ENCODE data around the gene PCDHGC3. TPM values are rescaled to one million over a fixed set of nuclear protein-coding genes. Genes with fewer than 3 reads are reported as not detected.

Gene PCDHGC3
- total and polyA plus RNA-seq, 3 experiments from 2014 or later: 0.11 to 0.15 TPM; not detected in 1

- Mint-ChIP-seq H3K27ac (no peak overlapping the region), H3K36me3 (no peaks in the 10 kb centered on the region), H3K4me3 (no peak overlapping the region), H3K9me3 (peaks cover 0 to 26% (median 22%) of the 10 kb centered on the region in 5 donors), H3K27me3 (peaks cover 32 to 47% of the 10 kb centered on the region in 2 donors), H3K4me1 (no peaks in the 10 kb centered on the region)
- ChIA-PET POLR2A (no interaction called here), CTCF (no interaction called here)
- Histone ChIP-seq H3K36me3 (ENCODE audit: insufficient read depth, low read length) (no peaks in the 10 kb centered on the region), H3K4me3 (ENCODE audit: low read length) (no peak overlapping the region), H3K27ac (ENCODE audit: low read depth, low read length) (no peak overlapping the region), H3K9me3 (ENCODE audit: low read length) (no peaks in the 10 kb centered on the region), H3K4me1 (ENCODE audit: insufficient read depth, low read length) (no peaks in the 10 kb centered on the region), H3K27me3 (ENCODE audit: insufficient read depth, low read length, poor library complexity, severe bottlenecking) (no peaks in the 10 kb centered on the region)
- DNase-seq: no peak
These were observed 38.5 kb upstream of the PCDHGC3 start for GRCh38 chr5:141437221-141437620.

GRCh38 chr5:141439411-141440141, 36.2 kb upstream of the PCDHGC3 start:
- Histone ChIP-seq H3K27ac (ENCODE audit: low read depth, low read length) (no peak overlapping the region), H3K4me1 (ENCODE audit: insufficient read depth, low read length) (no peaks in the 10 kb centered on the region), H3K4me3 (ENCODE audit: low read length) (no peak overlapping the region), H3K27me3 (ENCODE audit: insufficient read depth, low read length, poor library complexity, severe bottlenecking) (no peaks in the 10 kb centered on the region), H3K9me3 (ENCODE audit: low read length) (no peaks in the 10 kb centered on the region), H3K36me3 (ENCODE audit: insufficient read depth, low read length) (no peaks in the 10 kb centered on the region)
- Mint-ChIP-seq H3K9me3 (peaks cover 0 to 12% (median 6%) of the 10 kb centered on the region in 5 donors), H3K27me3 (peaks cover 17 to 31% of the 10 kb centered on the region in 2 donors), H3K27ac (no peak overlapping the region), H3K4me1 (no peaks in the 10 kb centered on the region), H3K4me3 (no peak overlapping the region), H3K36me3 (no peaks in the 10 kb centered on the region)
- ChIA-PET POLR2A (no interaction called here), CTCF (no interaction called here)
- no peak for DNase-seq

- CTCF ChIA-PET: no interaction called here
- no peak overlapping the region for H3K27ac ChIP-seq (ENCODE audit: low read depth, low read length)
- POLR2A ChIA-PET: no interaction called here
- no peaks in the 10 kb centered on the region for H3K4me1 ChIP-seq (ENCODE audit: insufficient read depth, low read length)
- no peaks in the 10 kb centered on the region for H3K9me3 ChIP-seq (ENCODE audit: low read length)
- no peaks in the 10 kb centered on the region for H3K27me3 ChIP-seq (ENCODE audit: insufficient read depth, low read length, poor library complexity, severe bottlenecking)
- DNase-seq: no peak
- H3K4me3 ChIP-seq (ENCODE audit: low read length): no peak overlapping the region
- H3K4me1 Mint-ChIP-seq: no peaks in the 10 kb centered on the region
- peaks cover 0 to 12% (median 6%) of the 10 kb centered on the region in 5 donors for H3K9me3 Mint-ChIP-seq
- H3K4me3 Mint-ChIP-seq: no peak overlapping the region
- no peaks in the 10 kb centered on the region for H3K36me3 ChIP-seq (ENCODE audit: insufficient read depth, low read length)
- H3K27me3 Mint-ChIP-seq: peaks cover 15 to 25% of the 10 kb centered on the region in 2 donors
- H3K27ac Mint-ChIP-seq: no peak overlapping the region
- H3K36me3 Mint-ChIP-seq: no peaks in the 10 kb centered on the region
These were observed 35.4 kb upstream of the PCDHGC3 start for GRCh38 chr5:141440341-141440740.

DNA sequence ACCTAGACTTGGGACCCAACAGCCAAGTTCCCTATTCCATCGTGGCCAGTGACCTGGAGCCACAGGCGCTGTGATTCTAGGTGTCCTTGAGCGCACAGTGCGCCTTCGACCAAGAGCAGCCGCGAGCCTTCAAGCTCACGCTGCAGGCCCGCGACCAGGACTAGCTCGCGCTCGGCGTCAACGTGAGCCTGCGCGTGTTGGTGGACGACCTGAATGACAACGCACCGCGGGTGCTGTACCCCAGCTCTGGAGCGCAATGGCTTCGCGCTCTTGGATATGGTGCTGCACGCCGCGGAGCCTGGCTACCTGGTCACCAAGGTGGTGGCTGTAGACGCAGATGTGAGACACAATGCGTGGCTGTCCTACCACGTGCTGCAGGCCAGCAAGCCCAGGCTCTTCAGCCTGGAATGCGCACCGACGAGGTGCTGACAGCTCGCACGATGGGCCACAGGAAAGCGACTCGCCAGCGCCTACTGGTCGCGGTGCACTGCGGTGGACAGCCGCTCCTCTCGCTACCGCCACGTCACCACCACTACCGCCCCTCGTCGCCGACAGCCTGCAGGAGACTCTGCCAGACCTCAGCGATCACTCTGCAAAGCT, 34.1 kb upstream of the PCDHGC3 start:
- CTCF ChIA-PET: no interaction called here
- DNase-seq: no peak
- Mint-ChIP-seq H3K4me1 (no peaks in the 10 kb centered on the region), H3K27ac (no peak overlapping the region), H3K27me3 (peaks cover 12 to 26% of the 10 kb centered on the region in 2 donors), H3K9me3 (peaks cover 0 to 12% (median 6%) of the 10 kb centered on the region in 5 donors), H3K4me3 (no peak overlapping the region), H3K36me3 (no peaks in the 10 kb centered on the region)
- Histone ChIP-seq H3K4me3 (ENCODE audit: low read length) (no peak overlapping the region), H3K27me3 (ENCODE audit: insufficient read depth, low read length, poor library complexity, severe bottlenecking) (no peaks in the 10 kb centered on the region), H3K9me3 (ENCODE audit: low read length) (no peaks in the 10 kb centered on the region), H3K4me1 (ENCODE audit: insufficient read depth, low read length) (no peaks in the 10 kb centered on the region), H3K36me3 (ENCODE audit: insufficient read depth, low read length) (no peaks in the 10 kb centered on the region), H3K27ac (ENCODE audit: low read depth, low read length) (no peak overlapping the region)
- POLR2A ChIA-PET: no interaction called here

- Mint-ChIP-seq H3K36me3 (peaks cover 0 to 4% (median 0%) of the 10 kb centered on the region in 3 donors), H3K4me1 (no peaks in the 10 kb centered on the region), H3K9me3 (peaks cover 5 to 13% (median 12%) of the 10 kb centered on the region in 5 donors), H3K27me3 (peaks cover 13 to 25% of the 10 kb centered on the region in 2 donors), H3K27ac (no peak overlapping the region), H3K4me3 (no peak overlapping the region)
- DNase-seq: no peak
- Histone ChIP-seq H3K36me3 (ENCODE audit: insufficient read depth, low read length) (no peaks in the 10 kb centered on the region), H3K4me3 (ENCODE audit: low read length) (no peak overlapping the region), H3K27ac (ENCODE audit: low read depth, low read length) (no peak overlapping the region), H3K27me3 (ENCODE audit: insufficient read depth, low read length, poor library complexity, severe bottlenecking) (no peaks in the 10 kb centered on the region), H3K9me3 (ENCODE audit: low read length) (no peaks in the 10 kb centered on the region), H3K4me1 (ENCODE audit: insufficient read depth, low read length) (no peaks in the 10 kb centered on the region)
- ChIA-PET CTCF (no interaction called here), POLR2A (no interaction called here)
These were observed 10.4 kb upstream of the PCDHGC3 start for GRCh38 chr5:141465351-141465750.

DNA sequence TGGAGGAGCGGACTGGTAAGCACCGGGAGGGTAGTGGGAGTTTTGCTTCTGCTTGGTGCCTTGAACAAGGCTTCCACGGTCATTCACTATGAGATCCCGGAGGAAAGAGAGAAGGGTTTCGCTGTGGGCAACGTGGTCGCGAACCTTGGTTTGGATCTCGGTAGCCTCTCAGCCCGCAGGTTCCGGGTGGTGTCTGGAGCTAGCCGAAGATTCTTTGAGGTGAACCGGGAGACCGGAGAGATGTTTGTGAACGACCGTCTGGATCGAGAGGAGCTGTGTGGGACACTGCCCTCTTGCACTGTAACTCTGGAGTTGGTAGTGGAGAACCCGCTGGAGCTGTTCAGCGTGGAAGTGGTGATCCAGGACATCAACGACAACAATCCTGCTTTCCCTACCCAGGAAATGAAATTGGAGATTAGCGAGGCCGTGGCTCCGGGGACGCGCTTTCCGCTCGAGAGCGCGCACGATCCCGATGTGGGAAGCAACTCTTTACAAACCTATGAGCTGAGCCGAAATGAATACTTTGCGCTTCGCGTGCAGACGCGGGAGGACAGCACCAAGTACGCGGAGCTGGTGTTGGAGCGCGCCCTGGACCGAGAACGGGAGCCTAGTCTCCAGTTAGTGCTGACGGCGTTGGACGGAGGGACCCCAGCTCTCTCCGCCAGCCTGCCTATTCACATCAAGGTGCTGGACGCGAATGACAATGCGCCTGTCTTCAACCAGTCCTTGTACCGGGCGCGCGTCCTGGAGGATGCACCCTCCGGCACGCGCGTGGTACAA, 556 bp downstream of the PCDHGC3 start:
- Mint-ChIP-seq H3K27ac (no peak overlapping the region), H3K27me3 (peaks cover 27 to 69% of the 10 kb centered on the region in 2 donors)

DNA sequence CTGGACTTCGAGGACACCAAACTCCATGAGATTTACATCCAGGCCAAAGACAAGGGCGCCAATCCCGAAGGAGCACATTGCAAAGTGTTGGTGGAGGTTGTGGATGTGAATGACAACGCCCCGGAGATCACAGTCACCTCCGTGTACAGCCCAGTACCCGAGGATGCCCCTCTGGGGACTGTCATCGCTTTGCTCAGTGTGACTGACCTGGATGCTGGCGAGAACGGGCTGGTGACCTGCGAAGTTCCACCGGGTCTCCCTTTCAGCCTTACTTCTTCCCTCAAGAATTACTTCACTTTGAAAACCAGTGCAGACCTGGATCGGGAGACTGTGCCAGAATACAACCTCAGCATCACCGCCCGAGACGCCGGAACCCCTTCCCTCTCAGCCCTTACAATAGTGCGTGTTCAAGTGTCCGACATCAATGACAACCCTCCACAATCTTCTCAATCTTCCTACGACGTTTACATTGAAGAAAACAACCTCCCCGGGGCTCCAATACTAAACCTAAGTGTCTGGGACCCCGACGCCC, 1.3 kb downstream of the PCDHGC3 start:
- H3K4me3 ChIP-seq (ENCODE audit: low read length): peak overlapping the region; percentile 39
- H3K27me3 ChIP-seq (ENCODE audit: insufficient read depth, low read length, poor library complexity, severe bottlenecking): peaks cover 23% of the 10 kb centered on the region
- H3K4me1 Mint-ChIP-seq: peaks cover 21 to 30% (median 22%) of the 10 kb centered on the region in 3 donors
- H3K27ac Mint-ChIP-seq: peak overlapping the region in 1 of 8 donors; percentile 64
- peaks cover 11% of the 10 kb centered on the region for H3K4me1 ChIP-seq (ENCODE audit: insufficient read depth, low read length)
- H3K27me3 Mint-ChIP-seq: peaks cover 29 to 71% of the 10 kb centered on the region in 2 donors
- POLR2A ChIA-PET: interaction anchor here (0.5 kb wide), 1 partner anchor 1471 kb away, joined by 3 read pairs; no protein-coding TSS in a partner anchor
- no peaks in the 10 kb centered on the region for H3K36me3 Mint-ChIP-seq
- DNase-seq: no peak
- H3K27ac ChIP-seq (ENCODE audit: low read depth, low read length): no peak overlapping the region
- no peaks in the 10 kb centered on the region for H3K9me3 ChIP-seq (ENCODE audit: low read length)
- H3K36me3 ChIP-seq (ENCODE audit: insufficient read depth, low read length): no peaks in the 10 kb centered on the region
- CTCF ChIA-PET: no interaction called here
- H3K9me3 Mint-ChIP-seq: peaks cover 0 to 4% (median 0%) of the 10 kb centered on the region in 5 donors
- peak overlapping the region; percentile 12 to 89 (median 54) for H3K4me3 Mint-ChIP-seq

More for the DNA sequence above, 556 bp downstream of the PCDHGC3 start:
- H3K9me3 Mint-ChIP-seq: peaks cover 0 to 4% (median 0%) of the 10 kb centered on the region in 5 donors
- H3K4me3 ChIP-seq (ENCODE audit: low read length): peak overlapping the region; percentile 39
- peaks cover 23% of the 10 kb centered on the region for H3K27me3 ChIP-seq (ENCODE audit: insufficient read depth, low read length, poor library complexity, severe bottlenecking)
- DNase-seq: no peak
- no peaks in the 10 kb centered on the region for H3K9me3 ChIP-seq (ENCODE audit: low read length)
- peaks cover 21 to 30% (median 22%) of the 10 kb centered on the region in 3 donors for H3K4me1 Mint-ChIP-seq
- CTCF ChIA-PET: interaction anchor here (0.8 kb wide), 1 partner anchor 39 kb away, joined by 3 read pairs; no protein-coding TSS in a partner anchor
- H3K36me3 ChIP-seq (ENCODE audit: insufficient read depth, low read length): no peaks in the 10 kb centered on the region
- H3K36me3 Mint-ChIP-seq: no peaks in the 10 kb centered on the region
- peaks cover 11% of the 10 kb centered on the region for H3K4me1 ChIP-seq (ENCODE audit: insufficient read depth, low read length)
- POLR2A ChIA-PET: no interaction called here
- H3K27ac ChIP-seq (ENCODE audit: low read depth, low read length): no peak overlapping the region
- peak overlapping the region; percentile 60 to 89 (median 82) for H3K4me3 Mint-ChIP-seq

Data from CD8-positive, alpha-beta memory T cell (primary cell).